Keratinocyte (primary cell): ENCODE results near the gene PHACTR1. TPM values are rescaled to one million over a fixed set of nuclear protein-coding genes. Genes with fewer than 3 reads are reported as not detected.

Source experiments
- DNase-seq: peaks from one replicate; pipeline ENCODE4 v3.0.0-alpha.2; 2011; ENCODE audit warnings: low read depth, missing footprints, low spot score
- FAIRE-seq: peaks from 2 replicates; lab custom pipeline; 2011; peaks lifted over from hg19 to GRCh38; lab: Jason Lieb, UNC
- H2AFZ ChIP-seq: 2 replicates; pipeline ENCODE4 v1.6.0; 2012; ENCODE audit warnings: low read length, control low read depth, inconsistent platforms; ENCODE audit not compliant: control insufficient read depth
- H3K27ac ChIP-seq: 2 replicates; pipeline ENCODE4 v1.5.1; 2011; ENCODE audit warnings: low read length; ENCODE audit not compliant: control insufficient read depth, insufficient read depth
- H3K27me3 ChIP-seq: 3 replicates; pipeline ENCODE4 v1.6.0; 2011; ENCODE audit warnings: low read length; ENCODE audit not compliant: control insufficient read depth, insufficient read depth; ENCODE audit errors: extremely low read depth
- H3K36me3 ChIP-seq, 2 experiments: 2 replicates in 1 of 2; 3 replicates in 1 of 2; pipeline ENCODE4 v1.5.1; 2011; ENCODE audit warnings: low read length in 2 of 2, mild to moderate bottlenecking in 1 of 2; ENCODE audit not compliant: control insufficient read depth in 2 of 2, insufficient read depth in 2 of 2; ENCODE audit errors: extremely low read depth in 1 of 2
- H3K4me1 ChIP-seq: 3 replicates; pipeline ENCODE4 v1.5.1; 2011; ENCODE audit warnings: low read length; ENCODE audit not compliant: control insufficient read depth, insufficient read depth; ENCODE audit errors: extremely low read depth
- H3K4me2 ChIP-seq: 3 replicates; pipeline ENCODE4 v1.6.0; 2011; ENCODE audit warnings: low read depth, low read length; ENCODE audit not compliant: control insufficient read depth, insufficient read depth; ENCODE audit errors: extremely low read depth
- H3K4me3 ChIP-seq, 3 experiments: fragments of 200-600 bp in 1 of 3; sonication (generic) in 1 of 3; 2 replicates in 2 of 3; 3 replicates in 1 of 3; pipeline ENCODE4 v1.5.1; 2011 to 2016; ENCODE audit warnings: low read length in 3 of 3, mild to moderate bottlenecking in 3 of 3, control low read depth in 2 of 3, inconsistent platforms in 1 of 3, low read depth in 1 of 3, mixed read lengths in 1 of 3, mixed run types in 1 of 3, moderate library complexity in 1 of 3; ENCODE audit not compliant: control insufficient read depth in 2 of 3, insufficient read depth in 2 of 3; ENCODE audit errors: extremely low read depth in 1 of 3
- H3K79me2 ChIP-seq: 2 replicates; pipeline ENCODE4 v1.6.0; 2012; ENCODE audit warnings: low read length; ENCODE audit not compliant: control insufficient read depth, insufficient read depth
- H3K9ac ChIP-seq: 3 replicates; pipeline ENCODE4 v1.6.0; 2011; ENCODE audit warnings: low read length; ENCODE audit not compliant: control insufficient read depth, insufficient read depth; ENCODE audit errors: extremely low read depth
- H3K9me1 ChIP-seq: 3 replicates; pipeline ENCODE4 v1.6.0; 2011; ENCODE audit warnings: low read length; ENCODE audit not compliant: control insufficient read depth, insufficient read depth; ENCODE audit errors: extremely low read depth
- H3K9me3 ChIP-seq: 2 replicates; pipeline ENCODE4 v1.5.1; 2012; ENCODE audit warnings: low read depth, low read length; ENCODE audit not compliant: control insufficient read depth
- H4K20me1 ChIP-seq: 3 replicates; pipeline ENCODE4 v1.6.0; 2011; ENCODE audit warnings: low read length; ENCODE audit not compliant: control insufficient read depth, insufficient read depth; ENCODE audit errors: extremely low read depth
- CTCF ChIP-seq, 3 experiments: IDR thresholded peaks in 1 of 3; conservative IDR thresholded peaks in 1 of 3; optimal IDR thresholded peaks in 1 of 3; 2 replicates in 2 of 3; 3 replicates in 1 of 3; pipeline versions ENCODE3 to v1.5.1; 2011; ENCODE audit warnings: low read length in 3 of 3, mild to moderate bottlenecking in 3 of 3, moderate library complexity in 2 of 3, control low read depth in 1 of 3, inconsistent platforms in 1 of 3; ENCODE audit not compliant: insufficient read depth in 2 of 3; ENCODE audit errors: extremely low read depth in 1 of 3
- EZH2 ChIP-seq: IDR thresholded peaks from one replicate; pipeline ENCODE4 v1.6.1; 2012; ENCODE audit warnings: inconsistent platforms, mild to moderate bottlenecking, low read length, moderate library complexity
- dilution Hi-C: fragments of 300-500 bp; cut with MboI; formaldehyde crosslinking; loops from one replicate; pipeline ENCODE4 v1.7.0; 2020; ENCODE audit warnings: low sequenced_read_pairs; ENCODE audit not compliant: extremely low pct_ligation_motif_present
- polyA plus RNA-seq, 5 experiments: library from polyadenylated mRNA; depleted of rRNA in 3 of 5; stranded (reverse) in 3 of 5; stranded (forward) in 1 of 5; unstranded in 1 of 5; fragments of >200 nt; gene quantifications; 1 replicate in 1 of 5; 2 replicates in 3 of 5; 3 replicates in 1 of 5; pipeline versions ENCODE4 v1.2.1 to v1.2.3, GENCODE V29; 2011 to 2012; ENCODE audit warnings: missing spikeins in 2 of 5, low read depth in 1 of 5, low replicate concordance in 1 of 5

The PHACTR1 gene
- polyA plus RNA-seq, 1 donor (not counting 4 experiments of a cell fraction or from before 2014, with no cell fraction given), result 0.22 TPM

GRCh38 chr6:13284646-13285045 lies 568.1 kb downstream of the PHACTR1 start:
- no peaks in the 10 kb centered on the region for H3K9me1 ChIP-seq
- no peaks in the 10 kb centered on the region for H4K20me1 ChIP-seq
- no peaks in the 10 kb centered on the region for H3K27me3 ChIP-seq
- no peak overlapping the region for H2AFZ ChIP-seq
- H3K9ac ChIP-seq, result no peak overlapping the region
- no peaks in the 10 kb centered on the region for H3K9me3 ChIP-seq
- no peak overlapping the region for H3K4me2 ChIP-seq
- FAIRE-seq, result no peak
- no peak overlapping the region for H3K4me3 ChIP-seq
- dilution Hi-C loops, result no loop called here
- peaks cover 0 to 4% of the 10 kb centered on the region in 2 experiments for H3K36me3 ChIP-seq
- H3K4me1 ChIP-seq, result no peaks in the 10 kb centered on the region
- TF ChIP-seq EZH2, result no peak
- no peak for TF ChIP-seq CTCF (optimal IDR thresholded peaks at IDR 0.05 in 1 of 3, IDR thresholded peaks at IDR 0.05 in 1 of 3, conservative IDR thresholded peaks at IDR 0.05 in 1 of 3; ENCODE audit: extremely low read depth in 1 of 3, insufficient read depth in 2 of 3, low read length in 3 of 3)
- H3K27ac ChIP-seq, result no peak overlapping the region
- no peak for DNase-seq
- no peaks in the 10 kb centered on the region for H3K79me2 ChIP-seq

GRCh38 chr6:13285705-13286104 lies 569.1 kb downstream of the PHACTR1 start:
- H3K4me3 ChIP-seq, result no peak overlapping the region
- FAIRE-seq, result no peak
- DNase-seq, result no peak
- no peak overlapping the region for H2AFZ ChIP-seq
- H3K27ac ChIP-seq, result no peak overlapping the region
- no peaks in the 10 kb centered on the region for H3K9me1 ChIP-seq
- TF ChIP-seq CTCF (optimal IDR thresholded peaks at IDR 0.05 in 1 of 3, IDR thresholded peaks at IDR 0.05 in 1 of 3, conservative IDR thresholded peaks at IDR 0.05 in 1 of 3; ENCODE audit: extremely low read depth in 1 of 3, insufficient read depth in 2 of 3, low read length in 3 of 3) (no peak), EZH2 (no peak)
- H3K4me1 ChIP-seq, result no peaks in the 10 kb centered on the region
- no peak overlapping the region for H3K9ac ChIP-seq
- no peak overlapping the region for H3K4me2 ChIP-seq
- no peaks in the 10 kb centered on the region for H3K79me2 ChIP-seq
- H3K27me3 ChIP-seq, result no peaks in the 10 kb centered on the region
- H4K20me1 ChIP-seq, result no peaks in the 10 kb centered on the region
- H3K9me3 ChIP-seq, result no peaks in the 10 kb centered on the region
- peaks cover 0 to 4% of the 10 kb centered on the region in 2 experiments for H3K36me3 ChIP-seq
- dilution Hi-C loops, result no loop called here
